AG20443 (cell line): ENCODE results near the gene CFD.
"Not testable (repeated sequence)": the region's sequence is repeated elsewhere in the genome, so short reads cannot be mapped to it uniquely, and the experiment has no call there.

ENCODE experiments used
- DNase-seq: peaks from one replicate; pipeline ENCODE4 v3.0.0; 2012; ENCODE audit warnings: low spot score, mixed read lengths

CFD gene

GRCh38 chr19:871446-872265 is 12.2 kb downstream of the CFD start:
- DNase-seq, result no peak

- DNase-seq, result peak; percentile 77
Observed at GRCh38 chr19:872266-872951, 12.9 kb downstream of the CFD start.

GRCh38 chr19:873084-873483 is 13.6 kb downstream of the CFD start:
- DNase-seq, result peak; percentile 55

- no peak for DNase-seq
Observed at GRCh38 chr19:873561-874041, 14.1 kb downstream of the CFD start.

DNA sequence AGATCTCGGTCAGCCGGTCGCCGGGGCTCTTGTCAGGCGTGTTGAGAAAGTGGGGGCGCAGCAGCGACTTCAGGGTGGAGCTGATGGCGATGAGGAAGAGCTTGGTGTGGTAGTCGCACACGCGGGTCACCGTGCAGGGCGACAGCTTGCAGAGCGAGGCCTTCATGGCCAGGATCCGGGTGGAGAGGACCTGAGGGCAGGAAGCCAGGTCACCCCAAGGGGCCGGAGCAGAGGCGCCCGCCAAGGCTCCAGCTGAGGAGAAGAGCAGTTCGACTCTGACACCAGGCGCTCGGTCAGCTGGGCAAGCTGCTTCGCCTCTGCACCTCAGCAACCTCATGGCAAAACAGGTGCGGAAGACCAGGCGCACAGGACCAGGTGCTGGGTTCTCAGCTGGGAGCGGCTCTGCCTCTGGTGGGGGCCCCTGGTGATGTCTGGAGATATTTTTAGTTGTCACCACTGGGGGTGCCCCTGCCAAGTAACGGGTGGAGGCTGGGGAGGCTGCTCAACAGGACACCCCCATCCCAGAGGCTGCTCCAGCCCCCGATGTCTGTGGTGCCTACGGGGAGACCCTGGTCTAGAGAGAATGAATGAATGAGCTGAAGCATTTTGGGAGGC is 15.9 kb downstream of the CFD start:
- DNase-seq, result no peak

- DNase-seq, result no peak
Observed at GRCh38 chr19:876089-876488, 16.6 kb downstream of the CFD start.

DNA sequence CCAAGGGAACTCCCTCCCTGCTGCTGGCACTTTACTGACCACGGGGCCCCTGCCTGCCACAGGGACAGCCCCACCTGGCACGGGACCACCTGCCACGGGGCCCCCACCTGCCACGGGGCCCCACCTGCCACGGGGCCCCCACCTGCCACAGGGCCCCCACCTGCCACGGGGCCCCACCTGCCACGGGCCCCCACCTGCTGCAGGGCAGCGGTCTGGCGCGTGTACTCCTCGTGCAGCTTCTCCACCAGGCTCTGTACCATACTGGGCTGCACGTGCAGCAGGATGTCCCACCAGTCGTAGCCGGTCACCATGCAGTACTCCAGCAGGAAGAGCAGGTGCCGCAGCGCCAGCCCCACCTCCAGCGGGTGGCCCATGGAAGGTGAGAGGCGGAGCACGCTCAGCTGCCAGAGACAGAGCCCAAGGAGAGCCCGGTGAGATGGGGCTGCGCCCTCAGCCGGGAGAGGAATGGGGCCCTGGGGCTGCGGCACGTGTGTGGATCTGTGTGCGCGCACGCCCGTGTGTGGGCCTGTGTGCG is 17.4 kb downstream of the CFD start:
- no peak for DNase-seq

DNA sequence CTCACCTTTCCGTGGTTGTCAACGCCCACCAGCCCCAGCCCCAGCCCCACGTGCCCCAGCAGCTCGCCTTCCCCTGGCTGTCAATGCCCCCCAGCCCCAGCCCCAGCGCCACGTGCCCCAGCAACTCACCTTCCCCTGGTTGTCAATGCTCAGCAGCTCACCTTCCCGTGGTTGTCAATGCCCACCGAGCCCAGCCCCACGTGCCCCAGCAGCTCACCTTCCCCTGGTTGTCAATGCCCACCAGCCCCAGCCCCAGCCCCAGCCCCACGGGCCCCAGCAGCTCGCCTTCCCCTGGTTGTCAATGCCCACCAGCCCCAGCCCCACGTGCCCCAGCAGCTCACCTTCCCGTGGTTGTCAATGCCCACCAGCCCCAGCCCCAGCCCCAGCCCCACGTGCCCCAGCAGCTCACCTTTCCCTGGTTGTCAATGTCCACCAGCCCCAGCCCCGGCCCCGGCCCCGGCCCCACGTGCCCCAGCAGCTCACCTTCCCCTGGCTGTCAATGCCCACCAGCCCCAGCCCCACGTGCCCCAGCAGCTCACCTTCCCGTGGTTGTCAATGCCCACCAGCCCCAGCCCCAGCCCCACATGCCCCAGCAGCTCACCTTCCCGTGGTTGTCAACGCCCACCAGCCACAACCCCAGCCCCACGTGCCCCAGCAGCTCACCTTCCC is 18.7 kb downstream of the CFD start:
- not testable (repeated sequence) for DNase-seq

- DNase-seq, result not testable (repeated sequence)
Observed at GRCh38 chr19:878751-879561, 19.5 kb downstream of the CFD start.

DNA sequence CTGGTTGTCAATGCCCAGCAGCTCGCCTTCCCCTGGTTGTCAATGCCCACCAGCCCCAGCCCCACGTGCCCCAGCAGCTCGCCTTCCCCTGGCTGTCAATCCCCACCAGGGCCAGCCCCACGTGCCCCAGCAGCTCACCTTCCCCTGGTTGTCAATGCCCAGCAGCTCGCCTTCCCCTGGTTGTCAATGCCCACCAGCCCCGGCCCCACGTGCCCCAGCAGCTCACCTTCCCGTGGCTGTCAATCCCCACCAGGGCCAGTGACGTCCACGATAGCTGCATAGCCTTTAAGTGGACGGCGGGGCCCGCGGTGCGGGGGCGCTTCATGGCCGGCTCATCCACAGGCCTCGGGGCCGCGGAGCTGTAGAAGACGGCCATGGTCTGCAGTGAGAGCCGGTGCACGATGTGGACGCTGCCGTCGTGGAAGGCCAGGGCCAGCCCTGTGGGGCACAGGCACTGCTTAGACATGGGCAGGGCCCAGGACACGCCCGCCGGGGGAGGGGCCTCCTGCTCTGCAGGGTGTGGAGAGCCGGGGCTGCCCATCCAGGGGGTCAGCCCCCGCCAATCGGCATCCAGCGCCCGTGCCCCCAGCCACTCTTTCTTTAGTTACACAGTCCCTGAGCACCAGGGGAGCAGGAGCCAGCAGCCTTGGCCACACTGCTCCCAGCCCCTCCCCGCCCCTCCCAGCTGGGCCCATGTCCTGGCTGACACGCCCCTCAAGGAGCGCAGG is 20.4 kb downstream of the CFD start:
- DNase-seq, result no peak

- no peak for DNase-seq
Observed at GRCh38 chr19:881385-882071, 22.1 kb downstream of the CFD start.

GRCh38 chr19:882871-883497 is 23.5 kb downstream of the CFD start:
- no peak for DNase-seq

- DNase-seq, result no peak
Observed at GRCh38 chr19:883661-884211, 24.3 kb downstream of the CFD start.

DNA sequence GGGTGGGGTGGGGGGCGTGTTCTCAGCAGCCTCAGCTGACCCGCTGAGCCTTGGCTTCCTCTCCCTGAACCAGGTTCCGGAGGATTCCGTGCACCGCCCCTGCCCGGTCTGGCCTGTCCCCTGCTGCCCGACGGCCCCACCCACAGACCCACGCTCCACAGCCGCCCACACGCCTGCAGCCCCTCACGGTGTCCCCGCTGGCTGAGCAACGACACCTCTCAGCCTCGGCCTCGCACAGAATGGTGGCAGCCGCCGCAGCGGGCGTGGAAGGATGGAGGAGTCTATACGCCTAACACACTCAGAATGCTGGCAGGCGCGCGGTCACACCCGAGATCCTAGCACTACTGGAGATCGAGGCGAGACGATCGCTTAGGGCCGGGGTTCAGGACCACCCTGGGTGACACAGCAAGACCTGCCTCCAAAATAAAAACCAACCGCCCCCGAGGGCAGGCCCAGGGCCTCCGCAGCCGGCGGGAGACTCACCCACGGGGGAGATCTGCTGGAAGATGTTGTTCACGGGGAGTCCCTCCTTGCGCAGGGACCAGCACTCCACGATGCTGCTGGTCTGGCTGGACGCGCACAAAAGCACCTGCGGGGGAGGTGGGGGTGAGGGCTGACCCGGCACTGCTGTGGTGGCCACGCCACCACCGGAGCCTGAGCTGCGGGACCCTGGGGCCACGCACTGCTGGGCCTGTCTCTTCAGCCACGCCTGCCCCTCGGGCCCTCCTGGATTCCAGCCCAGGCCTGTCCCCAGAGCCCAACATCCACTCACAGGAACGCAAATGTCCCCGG is 25.2 kb downstream of the CFD start:
- no peak for DNase-seq

DNA sequence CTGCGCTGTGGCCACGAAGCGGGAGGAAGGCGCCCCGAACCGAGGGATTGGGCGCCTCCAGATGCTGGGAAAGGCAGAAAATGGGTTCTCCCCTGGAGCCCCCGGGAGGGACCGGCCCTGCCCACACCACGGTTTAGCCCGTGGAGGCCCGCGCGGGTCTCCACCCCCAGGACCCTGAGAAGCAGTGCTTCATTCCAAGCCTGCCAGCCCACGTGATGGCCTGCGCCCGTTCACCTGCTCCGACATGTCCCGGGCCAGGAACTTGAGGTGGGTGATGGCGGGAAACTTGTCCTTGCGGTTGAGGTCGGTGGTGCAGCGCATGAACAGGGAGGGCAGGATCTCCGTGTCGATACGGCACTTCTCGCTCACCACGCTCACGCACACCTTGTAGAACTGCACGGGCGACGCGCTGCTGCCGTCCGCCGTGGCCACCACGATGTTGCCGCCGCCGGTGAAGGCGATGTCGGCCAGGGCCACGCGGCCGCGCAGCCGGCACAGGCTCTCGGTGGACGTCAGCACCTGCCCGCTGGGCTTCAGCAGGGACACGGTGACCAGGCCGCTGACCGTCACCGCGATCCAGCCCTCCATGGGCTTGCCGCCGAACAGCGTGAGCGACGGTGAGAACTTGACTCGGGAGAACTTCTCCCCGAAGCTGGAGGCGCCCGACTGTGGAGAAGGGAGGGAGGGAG is 26.2 kb downstream of the CFD start:
- no peak for DNase-seq

- DNase-seq, result peak; percentile 55
Observed at GRCh38 chr19:887072-887471, 27.6 kb downstream of the CFD start.

- DNase-seq, result no peak
Observed at GRCh38 chr19:887599-887998, 28.1 kb downstream of the CFD start.
